HG03066 (cell line): ENCODE measurements around the gene RUFY3.
A peak's percentile ranks its signal among the peaks of the same experiment; 100 is the strongest.
"Not testable (repeated sequence)": the region's sequence is repeated elsewhere in the genome, so short reads cannot be mapped to it uniquely, and the experiment has no call there.

Experiments
- ATAC-seq: cut with Tn5 transposase; IDR thresholded peaks from one replicate; pipeline ENCODE4 v1.9.1; 2021; ENCODE audit warnings: low read depth; ENCODE audit not compliant: unreplicated experiment

Gene RUFY3

GRCh38 chr4:70705183-70706043 lies 16.4 kb upstream of the RUFY3 start:
- ATAC-seq: peak; percentile 54

- ATAC-seq: no peak
Observed at GRCh38 chr4:70706044-70706461, 15.7 kb upstream of the RUFY3 start.

DNA sequence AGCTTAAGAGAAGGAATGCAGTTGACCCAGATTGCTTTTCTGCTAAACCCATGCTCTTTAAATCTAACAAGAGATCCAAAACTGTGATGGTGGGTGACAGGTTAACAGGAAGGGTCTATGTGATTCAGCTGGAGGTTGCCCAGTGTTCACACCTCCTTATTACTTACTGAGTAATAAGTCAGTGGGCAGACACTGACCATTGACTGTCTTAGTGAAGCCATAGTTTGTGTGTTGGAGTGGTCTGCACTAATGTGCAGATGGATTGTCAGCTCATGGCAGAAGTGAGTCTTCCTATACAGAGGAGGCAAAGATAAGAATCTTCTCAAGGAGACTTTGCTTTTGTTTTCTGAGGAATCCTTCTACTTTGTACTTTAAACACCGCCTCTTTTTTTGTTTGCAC lies 15.2 kb upstream of the RUFY3 start:
- ATAC-seq: no peak

DNA sequence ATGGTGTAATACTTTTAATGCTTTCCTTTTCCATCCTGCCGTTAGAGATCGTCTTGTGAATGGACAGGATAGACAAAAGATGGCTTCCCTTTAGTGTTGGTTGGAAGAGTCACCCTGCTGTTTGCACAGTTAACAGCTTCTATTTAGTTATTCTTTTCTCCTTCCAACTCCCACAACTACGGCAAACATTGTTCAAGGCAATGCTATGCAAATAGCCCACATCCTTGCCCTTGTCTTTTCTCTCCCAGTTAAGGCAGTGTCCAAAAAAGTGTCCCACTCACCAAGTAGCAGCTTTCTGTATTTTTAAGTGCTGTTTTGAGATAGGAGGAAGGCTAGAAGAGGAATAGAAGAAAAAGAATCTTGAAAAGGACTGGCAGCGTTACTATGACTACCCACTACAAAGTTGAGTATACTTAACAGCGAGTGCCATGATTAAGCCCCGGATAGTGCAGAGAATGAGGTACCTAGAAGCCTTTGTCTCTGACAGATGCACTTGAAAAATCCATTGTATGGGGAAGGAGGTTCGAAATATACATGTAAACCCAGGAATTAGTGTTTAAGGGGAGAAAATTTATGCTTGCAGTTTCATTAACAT lies 12.1 kb upstream of the RUFY3 start:
- no peak for ATAC-seq

DNA sequence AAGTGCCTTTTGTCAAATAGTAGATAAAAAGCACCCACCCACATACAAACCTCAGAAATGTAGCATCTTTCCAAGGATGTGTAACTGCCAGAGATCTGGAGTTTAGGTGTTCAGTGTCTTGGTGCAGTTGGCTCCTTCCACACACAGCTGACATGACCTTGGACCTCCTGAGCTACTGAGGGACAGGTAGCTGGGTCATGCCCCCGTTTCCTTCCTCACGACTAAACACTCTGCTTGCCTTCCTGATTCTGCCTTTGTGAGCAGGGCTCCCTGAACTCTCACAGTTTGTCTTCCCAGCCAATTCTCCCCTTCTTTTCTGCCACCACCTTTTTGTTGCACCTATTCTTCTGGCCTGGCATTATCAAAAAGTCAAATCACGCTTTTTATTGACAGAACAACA lies 10.2 kb upstream of the RUFY3 start:
- no peak for ATAC-seq

DNA sequence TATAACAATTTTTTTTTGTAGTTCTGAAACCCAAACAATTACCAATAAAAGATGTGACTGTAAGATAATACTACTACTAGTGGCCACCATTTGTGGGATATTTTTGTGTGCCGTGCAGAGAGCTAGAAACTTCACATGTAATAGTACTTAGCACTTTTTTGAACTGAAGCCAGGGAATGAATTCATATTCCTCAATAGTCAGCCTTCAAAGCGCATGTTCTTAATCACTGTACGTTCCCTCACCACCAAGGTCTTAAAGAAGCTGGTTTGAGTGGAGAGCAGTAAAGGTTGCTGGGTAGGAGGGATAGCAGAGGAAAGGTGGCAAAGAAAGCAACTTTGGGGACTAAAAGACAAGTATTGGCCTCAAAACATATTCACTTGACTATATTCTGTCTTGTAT lies 9.6 kb upstream of the RUFY3 start:
- no peak for ATAC-seq

- no peak for ATAC-seq
Observed at GRCh38 chr4:70712604-70713452, 8.9 kb upstream of the RUFY3 start.

DNA sequence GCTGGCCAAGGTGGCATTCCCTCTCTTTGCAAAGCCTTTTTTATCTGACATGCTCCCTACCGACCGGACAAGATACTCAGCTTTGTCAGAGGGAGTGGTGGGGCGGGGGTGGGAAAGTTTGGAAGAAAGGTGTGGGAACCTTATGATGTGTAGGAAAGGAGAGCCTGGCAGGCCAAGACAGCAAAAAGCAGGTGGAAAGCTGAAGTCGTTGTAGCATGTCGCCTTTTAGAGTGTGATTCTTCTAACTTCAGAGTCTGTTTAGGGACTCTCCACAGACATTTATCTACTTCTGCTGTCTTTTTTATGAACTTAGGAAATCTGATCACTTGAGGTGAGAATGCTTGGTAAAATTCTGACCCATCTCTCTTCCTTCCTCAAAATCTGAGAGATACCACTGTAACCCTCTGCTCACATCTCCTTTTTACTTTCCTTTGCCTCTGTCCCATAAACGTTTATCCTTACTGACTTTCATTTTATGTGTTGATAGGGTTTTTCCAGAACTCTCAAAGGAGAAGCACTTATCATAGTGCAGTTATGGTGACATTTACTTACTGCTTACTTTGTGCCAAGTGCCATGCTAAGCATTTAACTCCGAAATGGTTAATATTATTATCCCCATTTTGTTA lies 8.2 kb upstream of the RUFY3 start:
- ATAC-seq: peak; percentile 39

GRCh38 chr4:70714079-70714887 lies 7.5 kb upstream of the RUFY3 start:
- ATAC-seq: peak; percentile 45

GRCh38 chr4:70715097-70715496 lies 6.7 kb upstream of the RUFY3 start:
- ATAC-seq: no peak

- no peak for ATAC-seq
Observed at GRCh38 chr4:70718811-70719604, 2.8 kb upstream of the RUFY3 start.

DNA sequence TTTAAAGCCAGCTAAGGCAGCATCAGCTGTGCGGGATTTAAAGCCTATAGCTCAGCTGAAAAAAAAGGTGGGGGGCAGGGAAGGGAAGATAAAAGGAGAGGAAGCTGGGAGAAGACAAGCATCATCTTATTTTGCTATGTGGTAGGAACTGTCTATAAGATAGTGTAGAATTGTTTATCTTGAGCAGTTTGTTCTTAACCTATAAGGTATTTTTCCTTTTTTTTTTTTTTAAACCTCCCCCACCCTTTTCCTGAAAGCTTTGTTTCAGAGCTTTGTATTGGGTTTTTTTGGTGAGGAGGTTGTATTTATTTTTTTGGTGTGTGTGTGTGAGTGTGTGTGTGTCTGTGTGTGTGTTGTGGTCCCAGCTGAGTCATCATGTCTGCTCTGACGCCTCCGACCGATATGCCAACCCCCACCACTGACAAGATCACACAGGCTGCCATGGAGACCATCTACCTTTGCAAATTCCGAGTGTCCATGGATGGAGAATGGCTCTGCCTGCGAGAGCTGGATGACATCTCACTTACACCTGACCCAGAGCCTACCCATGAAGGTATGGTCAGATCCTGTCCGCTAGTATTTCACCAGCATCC lies 531 bp downstream of the RUFY3 start:
- no peak for ATAC-seq

DNA sequence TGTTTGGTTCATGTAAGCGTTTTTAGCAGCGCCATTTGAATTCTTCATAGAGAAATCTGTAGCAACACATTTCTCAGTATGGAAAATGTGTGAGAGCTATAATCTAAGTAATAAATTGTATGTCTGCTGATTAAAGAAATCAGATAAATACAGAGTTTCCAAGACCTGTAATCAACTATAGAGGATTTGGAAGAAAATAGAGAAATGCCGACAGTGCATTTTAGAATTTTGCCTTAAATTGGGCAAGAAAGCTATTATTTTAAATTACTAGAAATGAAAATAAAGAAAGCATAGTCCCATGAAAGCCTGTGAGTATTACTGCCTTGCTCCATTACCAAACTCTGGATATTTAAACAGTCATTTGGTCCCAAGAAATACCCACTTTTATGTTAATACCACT lies 2.7 kb downstream of the RUFY3 start:
- no peak for ATAC-seq

DNA sequence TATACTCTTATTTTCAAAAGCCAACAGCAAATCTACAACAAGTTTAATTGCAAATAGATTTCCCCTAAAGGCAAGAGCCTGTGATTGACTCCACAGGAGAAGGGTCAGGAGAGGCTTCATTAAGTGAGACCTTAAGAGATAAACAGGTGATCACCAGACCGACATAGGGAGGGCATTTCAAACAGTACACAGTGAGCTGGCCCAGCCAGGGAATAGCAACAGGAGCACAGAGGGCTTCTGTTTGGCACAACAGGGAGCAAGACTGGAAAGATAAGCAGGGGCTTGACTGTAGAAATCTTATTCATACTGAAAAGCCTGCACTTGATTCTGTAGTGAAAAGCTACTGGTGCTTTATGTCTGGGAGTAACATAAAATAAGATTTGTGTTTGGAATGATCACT lies 3.9 kb downstream of the RUFY3 start:
- no peak for ATAC-seq

DNA sequence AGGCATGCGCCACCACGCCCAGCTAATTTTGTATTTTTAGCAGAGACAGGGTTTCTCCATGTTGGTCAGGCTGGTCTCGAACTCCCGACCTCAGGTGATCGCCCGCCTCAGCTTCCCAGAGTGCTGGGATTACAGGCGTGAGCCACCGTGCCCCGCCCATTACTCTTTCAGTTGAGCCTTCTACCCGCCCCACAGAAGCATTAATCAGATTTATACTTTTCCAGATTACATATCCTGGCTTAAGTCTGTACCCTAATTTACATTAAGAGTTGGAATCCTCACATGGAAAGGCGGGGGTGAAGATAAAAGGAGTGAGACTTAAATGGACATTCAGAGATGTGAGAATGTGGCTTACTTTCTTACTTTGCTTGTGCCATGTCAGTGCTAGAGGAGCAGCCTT lies 4.8 kb downstream of the RUFY3 start:
- ATAC-seq: not testable (repeated sequence)

DNA sequence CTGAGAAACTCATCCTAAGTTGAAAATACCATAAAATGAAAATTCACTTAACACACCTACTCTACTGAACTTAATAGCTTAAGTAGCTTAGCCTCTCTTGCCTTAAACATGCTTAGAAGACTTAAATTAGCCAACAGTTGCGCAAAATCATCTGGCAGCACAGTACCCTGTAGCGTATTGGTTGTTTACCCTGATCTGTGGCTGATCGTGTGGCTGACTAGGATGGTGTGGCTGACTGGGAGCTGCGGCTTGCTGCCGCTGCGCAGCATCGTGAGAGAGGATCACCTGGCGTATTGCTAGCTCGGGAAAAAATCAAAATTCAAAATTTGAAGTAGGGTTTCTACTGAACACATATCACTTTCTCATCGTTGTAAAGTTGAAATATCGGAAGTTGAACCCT lies 6.3 kb downstream of the RUFY3 start:
- no peak for ATAC-seq

DNA sequence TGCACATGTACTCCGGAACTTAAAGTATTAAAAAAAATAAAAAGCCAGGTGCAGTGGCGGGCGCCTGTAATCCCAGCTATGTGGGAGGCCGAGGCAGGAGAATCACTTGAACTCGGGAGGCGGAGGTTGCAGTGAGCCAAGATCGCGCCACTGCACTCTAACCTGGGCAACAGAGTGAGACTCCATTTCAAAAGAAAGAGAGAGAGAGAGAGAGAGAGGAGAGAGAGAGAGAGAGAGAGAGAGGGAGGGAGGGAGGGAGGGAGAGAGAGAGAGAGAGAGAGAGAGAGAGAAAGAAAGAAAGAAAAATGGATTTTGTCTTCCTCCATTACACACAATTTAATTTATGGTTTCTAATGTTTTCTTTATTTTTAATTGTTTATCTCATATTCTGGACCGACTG lies 11.1 kb downstream of the RUFY3 start:
- ATAC-seq: not testable (repeated sequence)

DNA sequence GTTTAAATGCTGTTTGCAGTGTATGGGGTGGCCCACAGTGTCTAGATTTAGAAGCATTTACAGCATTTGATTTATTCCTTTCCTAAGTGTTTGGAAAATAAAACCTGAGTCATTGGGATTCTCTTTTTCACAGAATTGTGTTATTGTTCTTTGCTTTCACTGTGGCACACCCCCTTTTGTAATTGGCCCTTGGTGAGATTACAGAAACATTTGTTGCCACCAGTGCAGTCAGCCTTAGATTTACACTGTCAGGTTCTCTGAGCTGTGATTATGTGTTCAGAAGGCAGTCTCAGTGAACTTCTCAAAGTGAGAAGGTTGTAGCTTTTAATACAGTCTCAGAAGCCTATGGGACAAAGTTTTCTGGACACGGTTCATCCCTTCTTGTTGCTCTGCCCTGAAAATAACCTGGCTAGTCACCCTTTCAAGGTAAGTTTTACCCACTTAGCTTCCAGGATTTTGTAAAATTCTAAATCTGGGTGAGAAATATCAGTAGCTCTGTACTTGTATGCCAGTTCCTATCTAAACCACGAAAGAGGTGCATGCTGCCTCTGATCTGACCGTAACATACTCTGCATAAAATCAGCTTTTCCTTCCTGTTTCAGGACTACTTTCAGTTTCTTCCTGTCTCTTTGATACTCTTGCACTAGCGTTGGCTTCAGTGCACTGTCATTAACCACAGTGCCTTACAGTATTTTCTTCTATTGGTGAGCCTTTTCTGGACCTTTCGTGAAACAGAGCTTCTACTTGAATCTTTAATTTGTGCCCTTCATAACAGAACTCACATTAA lies 12.6 kb downstream of the RUFY3 start:
- peak; percentile 80 for ATAC-seq
